Esophagus squamous epithelium (tissue), 4 donors: ENCODE data around the gene NFX1.

Experiments used
- POLR2A ChIP-seq, 4 donors: fragments of 450-650 bp; IDR thresholded peaks; one replicate each; pipeline ENCODE4 v1.6.1; 2017; ENCODE audit warnings: antibody characterized with exemption in 4 of 4, mild to moderate bottlenecking in 4 of 4, moderate library complexity in 3 of 4
- TF ChIP-seq, protein P1 (sequence below), 6 experiments: fragments of 450-650 bp in 4 of 6; fragments of 200-600 bp in 2 of 6; sonication (generic) in 2 of 6; IDR thresholded peaks; one replicate each; pipeline ENCODE4 v1.5.1; 2016 to 2019; ENCODE audit warnings: antibody characterized with exemption in 6 of 6, mild to moderate bottlenecking in 4 of 6, moderate library complexity in 4 of 6

DNA sequence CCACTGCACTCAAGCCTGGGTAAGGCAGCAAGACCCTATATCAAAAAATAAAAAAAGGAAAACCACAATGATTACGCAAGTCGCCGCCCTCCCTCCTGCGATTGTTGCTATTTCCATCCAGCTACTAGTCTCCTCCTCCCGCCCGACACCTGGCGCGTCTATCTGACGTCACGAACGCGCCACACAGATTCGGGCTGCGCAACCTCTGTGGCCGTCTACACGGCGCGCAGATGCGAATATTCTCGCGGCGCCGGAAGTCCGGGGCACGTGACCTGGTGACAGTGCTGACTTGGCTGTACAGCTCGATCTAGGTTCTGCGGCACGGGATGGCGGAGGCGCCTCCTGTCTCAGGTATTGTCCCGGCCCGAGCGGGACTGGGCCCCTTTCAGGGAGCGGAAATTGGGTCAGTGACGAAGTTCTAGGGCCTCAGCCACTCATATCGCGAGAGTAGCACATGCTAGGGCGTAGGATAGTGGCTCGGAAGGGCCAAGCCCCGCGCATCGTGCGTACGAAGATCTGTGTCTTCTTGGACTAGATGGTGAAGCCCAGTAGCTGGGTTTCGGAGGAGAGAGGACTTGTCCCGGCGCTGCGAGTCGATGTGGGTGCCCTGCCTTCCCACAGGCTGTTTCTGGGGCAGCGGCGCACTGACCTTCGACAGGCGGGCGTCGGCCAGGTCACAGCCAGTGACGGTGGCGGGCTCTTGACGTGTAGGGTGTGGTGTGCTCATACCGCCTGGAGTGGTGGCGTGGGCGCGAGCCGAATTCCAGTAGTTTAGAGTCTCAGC lies at the start of gene NFX1:
- TF ChIP-seq, protein P1, sequence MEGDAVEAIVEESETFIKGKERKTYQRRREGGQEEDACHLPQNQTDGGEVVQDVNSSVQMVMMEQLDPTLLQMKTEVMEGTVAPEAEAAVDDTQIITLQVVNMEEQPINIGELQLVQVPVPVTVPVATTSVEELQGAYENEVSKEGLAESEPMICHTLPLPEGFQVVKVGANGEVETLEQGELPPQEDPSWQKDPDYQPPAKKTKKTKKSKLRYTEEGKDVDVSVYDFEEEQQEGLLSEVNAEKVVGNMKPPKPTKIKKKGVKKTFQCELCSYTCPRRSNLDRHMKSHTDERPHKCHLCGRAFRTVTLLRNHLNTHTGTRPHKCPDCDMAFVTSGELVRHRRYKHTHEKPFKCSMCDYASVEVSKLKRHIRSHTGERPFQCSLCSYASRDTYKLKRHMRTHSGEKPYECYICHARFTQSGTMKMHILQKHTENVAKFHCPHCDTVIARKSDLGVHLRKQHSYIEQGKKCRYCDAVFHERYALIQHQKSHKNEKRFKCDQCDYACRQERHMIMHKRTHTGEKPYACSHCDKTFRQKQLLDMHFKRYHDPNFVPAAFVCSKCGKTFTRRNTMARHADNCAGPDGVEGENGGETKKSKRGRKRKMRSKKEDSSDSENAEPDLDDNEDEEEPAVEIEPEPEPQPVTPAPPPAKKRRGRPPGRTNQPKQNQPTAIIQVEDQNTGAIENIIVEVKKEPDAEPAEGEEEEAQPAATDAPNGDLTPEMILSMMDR (IDR thresholded peaks at IDR 0.05) = peak in 3 of 6 experiments; percentile 3 to 42 (median 10)
- TF ChIP-seq POLR2A (IDR thresholded peaks at IDR 0.05) = peak in 3 of 4 donors; percentile 89 to 98 (median 93)
